ENCODE data around the gene TEX22.

Gene TEX22

GRCh38 chr14:105460616-105461015 is 62.3 kb downstream of the TEX22 start:
- DNase-seq: no peak

GRCh38 chr14:105461903-105462302 is 63.6 kb downstream of the TEX22 start:
- no peak for DNase-seq
